GM12873 (cell line): ENCODE data around the gene PLA2G15.

Experiments
- TF ChIP-seq, protein P1 (sequence below): IDR thresholded peaks from 2 replicates; pipeline ENCODE4 v1.5.1; 2012; ENCODE audit warnings: low read depth, mild to moderate bottlenecking, moderate library complexity, low read length, control low read depth; ENCODE audit not compliant: insufficient read depth; ENCODE audit errors: missing control alignments

The PLA2G15 gene

DNA sequence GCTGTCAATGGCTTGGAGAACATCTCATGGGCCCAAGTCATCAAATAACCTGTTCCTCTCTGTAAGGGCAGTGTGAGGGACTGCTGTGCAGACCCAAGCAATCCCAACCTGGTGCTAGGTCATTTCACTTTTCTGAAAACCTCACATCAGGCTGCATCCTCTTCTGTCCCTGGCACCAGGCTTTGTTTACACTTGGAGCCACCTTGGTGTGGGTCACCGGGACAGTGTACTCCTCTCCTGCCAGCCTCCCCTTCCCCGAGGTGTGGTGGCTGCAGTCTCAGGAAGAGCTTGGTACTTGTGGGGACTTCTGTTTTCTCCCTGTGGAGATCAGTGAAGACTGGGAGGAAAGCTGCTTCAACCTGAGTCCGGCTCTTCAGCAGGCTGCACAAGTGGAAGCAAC, 53.1 kb downstream of the PLA2G15 start:
- TF ChIP-seq, protein P1, sequence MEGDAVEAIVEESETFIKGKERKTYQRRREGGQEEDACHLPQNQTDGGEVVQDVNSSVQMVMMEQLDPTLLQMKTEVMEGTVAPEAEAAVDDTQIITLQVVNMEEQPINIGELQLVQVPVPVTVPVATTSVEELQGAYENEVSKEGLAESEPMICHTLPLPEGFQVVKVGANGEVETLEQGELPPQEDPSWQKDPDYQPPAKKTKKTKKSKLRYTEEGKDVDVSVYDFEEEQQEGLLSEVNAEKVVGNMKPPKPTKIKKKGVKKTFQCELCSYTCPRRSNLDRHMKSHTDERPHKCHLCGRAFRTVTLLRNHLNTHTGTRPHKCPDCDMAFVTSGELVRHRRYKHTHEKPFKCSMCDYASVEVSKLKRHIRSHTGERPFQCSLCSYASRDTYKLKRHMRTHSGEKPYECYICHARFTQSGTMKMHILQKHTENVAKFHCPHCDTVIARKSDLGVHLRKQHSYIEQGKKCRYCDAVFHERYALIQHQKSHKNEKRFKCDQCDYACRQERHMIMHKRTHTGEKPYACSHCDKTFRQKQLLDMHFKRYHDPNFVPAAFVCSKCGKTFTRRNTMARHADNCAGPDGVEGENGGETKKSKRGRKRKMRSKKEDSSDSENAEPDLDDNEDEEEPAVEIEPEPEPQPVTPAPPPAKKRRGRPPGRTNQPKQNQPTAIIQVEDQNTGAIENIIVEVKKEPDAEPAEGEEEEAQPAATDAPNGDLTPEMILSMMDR: no peak

DNA sequence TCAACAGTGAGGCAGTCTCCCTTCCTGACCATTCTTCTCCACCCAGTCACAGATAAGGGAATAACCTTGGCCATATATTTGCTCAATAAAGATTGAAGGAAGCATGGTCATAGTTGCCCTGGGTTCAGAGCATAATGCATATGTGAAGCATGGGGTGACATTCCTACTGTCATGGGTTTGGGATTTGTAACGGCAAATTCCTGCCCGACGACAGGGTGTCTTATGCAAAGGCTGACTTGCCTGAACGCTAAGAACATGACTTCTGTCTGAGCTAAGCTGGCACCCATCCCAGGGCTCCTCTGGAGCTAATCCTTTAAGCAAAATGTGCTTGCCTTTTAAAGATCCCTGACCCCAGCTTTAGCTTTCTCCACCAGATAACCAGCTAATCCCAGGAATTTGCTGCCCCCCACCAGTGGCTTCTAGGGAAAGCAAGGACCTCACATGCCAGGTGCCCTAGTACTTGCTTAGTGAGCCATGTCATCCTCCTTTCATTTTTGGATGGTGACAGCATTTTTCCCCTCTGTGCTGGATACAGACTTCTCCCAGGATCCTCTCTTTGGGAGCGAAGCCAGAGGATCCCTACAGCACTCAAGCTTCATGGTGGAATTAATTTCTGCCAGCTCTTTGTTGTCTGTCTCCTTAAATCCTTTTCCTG, 53.9 kb downstream of the PLA2G15 start:
- TF ChIP-seq, protein P1: no peak

DNA sequence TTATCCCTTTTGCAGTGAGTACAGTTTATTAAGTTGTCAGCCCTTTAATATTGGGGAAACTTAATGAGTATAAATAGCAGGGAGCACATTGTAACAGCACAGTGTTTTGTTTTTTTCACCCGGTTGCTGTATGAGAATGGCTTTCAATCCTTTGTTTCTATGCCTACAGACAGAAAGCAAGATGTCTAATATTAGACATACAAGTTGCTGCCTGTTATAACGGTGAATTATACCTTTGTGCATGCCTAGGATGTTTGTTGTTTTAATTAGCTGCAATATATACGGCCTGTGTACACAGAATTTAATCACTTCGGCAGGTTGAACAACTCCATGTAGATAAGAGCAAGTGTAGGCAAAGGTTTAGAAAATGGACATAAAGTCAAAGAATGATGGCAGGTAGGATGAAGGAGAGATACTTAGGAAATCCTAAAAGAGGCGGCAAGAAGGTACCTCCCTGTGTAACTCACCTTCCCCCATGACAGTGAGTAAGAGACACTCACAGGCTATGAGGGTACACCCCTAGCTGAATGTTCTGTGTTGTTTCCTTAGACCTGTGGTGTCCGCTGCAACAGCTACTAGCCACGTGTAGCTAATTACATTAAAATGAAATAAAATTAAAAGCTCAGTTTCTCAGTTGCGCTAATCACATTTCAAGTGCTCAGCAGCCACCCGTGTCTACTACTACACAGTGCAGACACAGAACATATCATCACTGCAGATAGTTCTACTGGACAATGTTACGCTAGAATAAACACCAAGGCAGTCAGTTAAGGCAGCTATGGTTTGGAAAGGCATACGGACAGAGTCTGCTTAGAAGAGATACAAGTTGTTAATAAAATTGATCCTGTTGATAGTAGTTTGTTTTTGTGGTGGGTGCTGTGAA, 54.6 kb downstream of the PLA2G15 start:
- TF ChIP-seq, protein P1: no peak

DNA sequence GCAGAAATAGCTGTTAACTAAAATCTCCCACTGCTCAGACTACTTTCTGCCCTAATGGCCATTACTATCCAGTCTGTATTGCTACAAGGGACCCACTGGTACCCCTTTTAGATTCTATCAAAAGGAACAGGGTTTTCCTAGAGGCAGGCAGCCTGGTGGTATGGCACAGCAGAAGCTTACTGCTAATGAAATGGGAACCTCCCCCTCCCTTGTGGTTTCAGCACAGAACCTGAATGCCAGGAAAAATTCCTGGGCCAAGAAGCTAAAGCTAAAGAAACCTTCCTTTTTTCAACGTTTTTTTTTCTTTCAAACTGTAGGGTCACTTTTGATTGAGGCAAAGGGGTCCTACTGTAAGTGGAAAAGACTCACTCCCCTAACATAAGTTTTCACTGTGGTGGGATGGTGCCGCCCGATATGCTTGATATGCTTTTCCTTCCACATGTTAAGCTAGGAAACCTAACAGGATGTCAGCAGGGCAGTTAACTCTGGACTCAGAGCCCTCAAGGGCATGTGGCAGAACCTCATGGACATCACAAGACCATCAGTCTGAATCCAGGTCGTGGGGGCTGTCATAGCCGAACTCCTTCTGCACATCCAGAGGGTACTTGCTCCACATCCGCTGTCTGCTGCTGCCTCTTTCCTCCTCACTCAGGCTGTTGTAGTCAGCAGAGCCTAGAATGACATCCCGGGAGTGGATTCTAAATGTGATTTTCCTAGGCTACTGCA, 55.7 kb downstream of the PLA2G15 start:
- TF ChIP-seq, protein P1: no peak

DNA sequence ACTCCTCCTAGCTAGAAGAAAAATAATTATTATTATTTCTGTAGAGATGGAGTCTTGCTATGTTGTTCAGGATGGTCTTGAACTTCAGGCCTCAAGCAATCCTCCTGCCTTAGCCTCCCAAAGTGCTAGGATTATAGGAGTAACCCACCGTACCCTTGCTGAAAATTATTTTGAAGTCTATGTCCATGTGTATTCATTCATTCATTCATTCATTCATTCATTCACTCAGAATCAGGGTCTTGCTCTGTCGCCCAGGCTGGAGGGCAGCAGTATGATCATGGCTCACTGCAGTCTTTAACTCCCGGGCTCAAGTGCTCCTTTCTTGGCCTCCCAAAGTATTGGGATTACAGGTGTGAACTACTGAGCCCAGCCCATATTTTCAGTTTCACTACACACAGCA, 61.5 kb downstream of the PLA2G15 start:
- TF ChIP-seq, protein P1: no peak

DNA sequence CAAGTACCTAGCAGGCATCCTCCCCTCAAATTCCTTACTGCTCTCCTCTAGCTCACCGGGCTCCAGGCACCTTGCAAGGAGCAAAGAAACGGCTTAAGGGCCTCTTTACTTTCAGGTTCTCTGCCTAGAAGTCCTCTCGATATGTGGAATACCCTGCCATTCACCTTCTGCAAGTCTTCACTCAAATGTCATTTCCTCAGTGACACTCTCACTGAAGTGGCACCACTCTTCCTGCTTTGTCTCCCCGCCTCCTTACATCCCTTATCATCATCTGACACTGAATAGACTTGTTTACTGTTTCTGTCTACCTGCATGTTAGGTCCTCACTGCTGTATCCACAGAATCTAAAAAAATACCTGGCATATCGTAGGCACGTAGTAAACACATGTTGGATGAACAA, 64.6 kb downstream of the PLA2G15 start:
- TF ChIP-seq, protein P1: no peak

DNA sequence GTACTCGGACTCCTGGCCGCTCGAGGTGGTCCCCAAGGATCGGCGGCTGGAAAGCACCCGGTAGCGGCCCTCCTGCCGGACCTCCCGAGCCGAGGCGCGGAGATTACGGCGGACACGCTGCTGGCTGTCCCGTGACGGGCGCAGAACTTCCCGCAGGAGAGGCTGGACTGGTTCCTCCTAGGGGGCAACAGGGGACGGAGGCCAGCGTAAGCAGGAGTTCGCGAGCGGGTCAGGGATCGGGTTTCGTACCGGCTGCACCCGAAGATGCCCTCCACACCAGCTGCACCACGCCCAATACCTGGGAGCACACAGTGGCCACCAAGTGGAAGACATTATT, 65.2 kb downstream of the PLA2G15 start:
- TF ChIP-seq, protein P1: no peak
